ENCODE results near the gene SPESP1. TPM values are rescaled to one million over a fixed set of nuclear protein-coding genes. Genes with fewer than 3 reads are reported as not detected.

The SPESP1 gene
- total and polyA plus RNA-seq, 9 of the 15 experiments (the other 6 are each of a cell fraction or from before 2014, with no cell fraction given) = not detected

DNA sequence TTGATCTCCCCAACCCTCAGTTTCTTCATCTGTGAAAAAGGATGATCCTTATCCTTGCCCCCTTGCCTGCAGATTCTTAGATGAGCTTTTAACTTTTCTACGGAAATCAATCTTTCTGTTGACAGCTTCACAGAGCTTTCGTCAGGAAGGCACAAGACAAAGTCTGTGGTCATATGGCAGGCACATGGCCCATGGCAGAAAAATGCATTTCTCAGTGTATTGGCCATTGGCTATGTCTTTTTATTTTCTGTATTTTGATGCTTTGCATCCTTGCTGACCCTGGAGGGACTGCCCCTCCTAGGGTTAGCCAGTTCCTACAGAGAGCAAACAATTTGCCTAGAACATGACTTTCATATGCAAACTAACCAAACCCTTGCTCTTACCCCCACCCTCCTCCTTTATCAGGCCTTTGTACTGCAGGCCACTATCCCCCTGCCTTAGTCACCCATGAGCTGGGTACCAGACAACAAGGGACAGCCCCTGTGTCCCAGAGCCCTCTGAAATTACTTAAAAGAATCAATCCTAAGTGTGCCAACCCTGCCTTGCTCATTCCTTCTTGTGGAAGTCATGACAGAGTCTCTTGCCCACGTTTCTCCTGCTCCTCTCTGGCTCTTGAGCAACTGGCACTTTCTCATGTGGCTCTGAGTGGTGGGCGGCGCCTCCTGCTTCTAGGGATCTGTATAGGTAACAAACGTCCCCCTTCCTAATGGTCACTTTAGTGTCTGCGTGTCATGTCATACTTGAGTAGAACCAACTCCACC, 60.1 kb downstream of the SPESP1 start (continued):
- TF ChIP-seq, protein P1, sequence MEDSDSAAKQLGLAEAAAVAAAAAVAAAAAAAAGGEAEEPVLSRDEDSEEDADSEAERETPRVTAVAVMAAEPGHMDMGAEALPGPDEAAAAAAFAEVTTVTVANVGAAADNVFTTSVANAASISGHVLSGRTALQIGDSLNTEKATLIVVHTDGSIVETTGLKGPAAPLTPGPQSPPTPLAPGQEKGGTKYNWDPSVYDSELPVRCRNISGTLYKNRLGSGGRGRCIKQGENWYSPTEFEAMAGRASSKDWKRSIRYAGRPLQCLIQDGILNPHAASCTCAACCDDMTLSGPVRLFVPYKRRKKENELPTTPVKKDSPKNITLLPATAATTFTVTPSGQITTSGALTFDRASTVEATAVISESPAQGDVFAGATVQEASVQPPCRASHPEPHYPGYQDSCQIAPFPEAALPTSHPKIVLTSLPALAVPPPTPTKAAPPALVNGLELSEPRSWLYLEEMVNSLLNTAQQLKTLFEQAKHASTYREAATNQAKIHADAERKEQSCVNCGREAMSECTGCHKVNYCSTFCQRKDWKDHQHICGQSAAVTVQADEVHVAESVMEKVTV (CRISPR knock-in tag; IDR thresholded peaks at IDR 0.05) = no peak
- TF ChIP-seq HDAC6 (IDR thresholded peaks at IDR 0.05; ENCODE audit: low read depth, low read length) = no peak
- TF ChIP-seq RREB1 (CRISPR knock-in tag; IDR thresholded peaks at IDR 0.05) = no peak
- TF ChIP-seq MCM7 (IDR thresholded peaks at IDR 0.05) = no peak
- no peak for TF ChIP-seq ZFPM2 (CRISPR knock-in tag; IDR thresholded peaks at IDR 0.05)
- TF ChIP-seq CUX1 (CRISPR knock-in tag; IDR thresholded peaks at IDR 0.05) = no peak
- TF ChIP-seq MEIS2 (IDR thresholded peaks at IDR 0.05; ENCODE audit: partially characterized antibody) = peak; percentile 62
- no peak for TF ChIP-seq U2AF2 (optimal IDR thresholded peaks at IDR 0.05; ENCODE audit: low read depth, low read length)
- no peak for TF ChIP-seq ZNF668 (CRISPR knock-in tag; IDR thresholded peaks at IDR 0.05)
- no peak for TF ChIP-seq MNT (conservative IDR thresholded peaks at IDR 0.05)

Data from K562 (cell line).